AG09319 (cell line): ENCODE results near the gene NCOA7.

Source experiments
- DNase-seq: peaks from one replicate; pipeline ENCODE4 v3.0.0-alpha.2; 2010; ENCODE audit warnings: low read depth; ENCODE audit errors: extremely low read depth
- TF ChIP-seq, protein P1 (sequence below): IDR thresholded peaks from 2 replicates; pipeline ENCODE4 v1.5.1; 2011; ENCODE audit warnings: low read depth, mild to moderate bottlenecking, inconsistent platforms, low read length, moderate library complexity

NCOA7 gene

DNA sequence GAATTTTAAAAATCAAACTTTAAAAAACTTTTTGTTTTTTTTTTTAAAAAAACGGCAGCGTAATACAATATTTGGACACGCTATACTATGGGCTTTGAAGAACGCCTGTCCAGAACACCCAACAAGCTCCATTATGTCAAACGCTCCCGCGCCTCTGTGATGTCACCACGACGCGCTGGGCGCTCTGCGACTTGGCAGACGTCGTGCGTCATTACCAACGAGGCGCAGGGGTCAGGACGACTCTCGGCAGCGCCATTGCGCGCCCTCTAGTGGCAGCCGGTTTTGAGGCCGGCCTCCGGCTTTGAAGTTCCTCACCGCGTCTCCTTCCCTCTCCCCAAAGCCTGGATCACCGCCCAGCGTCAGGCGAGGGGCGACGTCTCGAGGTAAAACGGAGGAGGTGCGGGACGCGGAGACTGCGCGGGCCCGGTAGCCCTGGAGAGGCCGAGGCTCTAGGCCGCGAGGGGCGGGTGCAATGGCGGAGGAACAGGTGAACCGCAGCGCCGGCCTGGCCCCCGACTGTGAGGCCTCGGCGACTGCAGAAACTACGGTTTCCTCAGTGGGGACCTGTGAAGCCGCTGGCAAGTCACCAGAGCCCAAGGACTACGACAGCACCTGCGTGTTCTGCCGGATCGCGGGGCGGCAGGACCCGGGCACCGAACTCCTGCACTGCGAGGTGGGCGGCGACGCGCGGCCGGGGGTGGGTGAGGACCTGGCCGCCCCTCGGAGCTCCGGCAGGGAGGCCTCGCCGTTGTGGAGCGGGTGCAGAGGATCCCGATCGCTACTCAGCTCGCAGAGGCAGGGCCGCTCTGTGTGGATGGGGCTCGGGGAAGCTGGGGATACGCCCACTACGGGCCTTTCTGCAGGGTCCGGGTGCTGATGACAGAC is 166.0 kb downstream of the NCOA7 start, which contains the start of gene HINT3:
TSS of gene HINT3 (plus strand) at position 265 of the 885 bp plus-strand sequence. CDS start at position 473, 208 bp downstream.
- TF ChIP-seq, protein P1, sequence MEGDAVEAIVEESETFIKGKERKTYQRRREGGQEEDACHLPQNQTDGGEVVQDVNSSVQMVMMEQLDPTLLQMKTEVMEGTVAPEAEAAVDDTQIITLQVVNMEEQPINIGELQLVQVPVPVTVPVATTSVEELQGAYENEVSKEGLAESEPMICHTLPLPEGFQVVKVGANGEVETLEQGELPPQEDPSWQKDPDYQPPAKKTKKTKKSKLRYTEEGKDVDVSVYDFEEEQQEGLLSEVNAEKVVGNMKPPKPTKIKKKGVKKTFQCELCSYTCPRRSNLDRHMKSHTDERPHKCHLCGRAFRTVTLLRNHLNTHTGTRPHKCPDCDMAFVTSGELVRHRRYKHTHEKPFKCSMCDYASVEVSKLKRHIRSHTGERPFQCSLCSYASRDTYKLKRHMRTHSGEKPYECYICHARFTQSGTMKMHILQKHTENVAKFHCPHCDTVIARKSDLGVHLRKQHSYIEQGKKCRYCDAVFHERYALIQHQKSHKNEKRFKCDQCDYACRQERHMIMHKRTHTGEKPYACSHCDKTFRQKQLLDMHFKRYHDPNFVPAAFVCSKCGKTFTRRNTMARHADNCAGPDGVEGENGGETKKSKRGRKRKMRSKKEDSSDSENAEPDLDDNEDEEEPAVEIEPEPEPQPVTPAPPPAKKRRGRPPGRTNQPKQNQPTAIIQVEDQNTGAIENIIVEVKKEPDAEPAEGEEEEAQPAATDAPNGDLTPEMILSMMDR: peak; percentile 92
- peak; percentile 91 for DNase-seq

DNA sequence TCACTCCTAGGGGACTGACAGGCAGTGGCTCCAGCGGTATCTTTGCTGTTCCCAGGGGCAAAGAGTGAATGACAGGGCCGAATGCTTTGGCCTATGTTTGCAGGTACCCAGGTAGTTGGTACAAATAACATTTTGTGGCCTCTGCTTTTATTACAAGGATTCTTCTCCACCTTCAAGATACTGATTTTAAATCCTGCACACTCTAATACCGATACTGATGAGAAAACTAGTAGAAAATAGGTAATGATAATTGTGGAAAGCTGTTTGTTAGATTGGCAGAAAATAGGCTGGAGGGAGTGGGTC is 166.6 kb downstream of the NCOA7 start:
- TF ChIP-seq, protein P1: no peak
- no peak for DNase-seq

DNA sequence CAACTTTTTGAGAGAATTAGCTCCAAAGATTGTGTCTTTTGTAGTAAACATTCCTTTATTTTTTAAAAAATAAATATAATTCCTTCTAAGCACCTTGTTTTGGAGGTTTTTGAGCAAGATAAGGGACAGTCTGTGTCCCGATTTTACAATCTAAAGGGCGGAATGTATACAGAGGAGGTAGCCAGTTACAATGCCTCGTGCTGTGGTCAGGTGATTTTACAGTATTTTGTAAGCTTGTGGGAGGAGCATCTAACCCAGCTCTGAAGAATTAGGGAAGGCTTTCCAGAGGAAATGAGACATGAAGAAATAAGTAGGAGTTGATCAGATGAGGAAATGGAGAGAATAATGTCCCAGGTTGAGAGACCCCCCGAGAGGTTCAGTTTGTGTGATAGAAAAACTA is 167.1 kb downstream of the NCOA7 start:
- DNase-seq: no peak
- TF ChIP-seq, protein P1: no peak

DNA sequence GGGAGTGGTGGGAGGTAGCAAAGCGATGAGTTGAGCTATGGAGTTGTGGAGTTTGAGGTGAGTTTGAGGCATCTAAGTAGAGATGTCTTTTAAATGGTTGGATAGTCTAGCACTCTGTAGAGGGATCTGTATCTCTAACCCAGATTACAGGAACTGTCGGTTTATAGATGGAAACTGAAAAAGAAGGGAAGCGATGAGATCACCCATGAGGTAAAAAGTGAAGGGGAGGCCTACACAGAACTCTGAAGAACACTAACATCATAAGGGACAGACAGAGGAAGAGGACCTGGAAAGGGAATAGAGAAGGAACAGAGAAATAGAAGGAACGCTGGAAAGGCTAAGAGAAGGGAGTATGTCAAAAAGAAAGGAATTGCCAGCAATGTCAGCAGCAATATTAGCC is 168.3 kb downstream of the NCOA7 start:
- TF ChIP-seq, protein P1: no peak
- DNase-seq: no peak

DNA sequence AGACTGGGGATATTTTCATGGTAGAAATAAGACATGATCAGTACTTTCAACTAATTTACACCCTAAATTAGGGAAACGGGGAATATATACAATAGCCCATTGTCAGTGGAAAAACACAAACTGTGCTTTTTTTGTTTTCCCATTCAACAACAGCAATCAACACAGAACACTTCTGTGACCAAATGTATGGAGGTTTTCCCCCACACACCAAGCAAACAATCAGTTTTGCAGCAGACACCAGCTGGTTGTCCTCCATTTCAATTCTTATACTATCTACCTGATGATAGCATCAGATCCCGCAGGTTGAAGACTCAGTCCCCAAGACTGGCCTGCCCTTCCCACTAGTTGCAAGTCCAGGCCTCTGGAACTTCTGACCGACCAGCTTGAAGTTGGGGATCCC is 170.4 kb downstream of the NCOA7 start:
- TF ChIP-seq, protein P1: no peak
- DNase-seq: no peak

DNA sequence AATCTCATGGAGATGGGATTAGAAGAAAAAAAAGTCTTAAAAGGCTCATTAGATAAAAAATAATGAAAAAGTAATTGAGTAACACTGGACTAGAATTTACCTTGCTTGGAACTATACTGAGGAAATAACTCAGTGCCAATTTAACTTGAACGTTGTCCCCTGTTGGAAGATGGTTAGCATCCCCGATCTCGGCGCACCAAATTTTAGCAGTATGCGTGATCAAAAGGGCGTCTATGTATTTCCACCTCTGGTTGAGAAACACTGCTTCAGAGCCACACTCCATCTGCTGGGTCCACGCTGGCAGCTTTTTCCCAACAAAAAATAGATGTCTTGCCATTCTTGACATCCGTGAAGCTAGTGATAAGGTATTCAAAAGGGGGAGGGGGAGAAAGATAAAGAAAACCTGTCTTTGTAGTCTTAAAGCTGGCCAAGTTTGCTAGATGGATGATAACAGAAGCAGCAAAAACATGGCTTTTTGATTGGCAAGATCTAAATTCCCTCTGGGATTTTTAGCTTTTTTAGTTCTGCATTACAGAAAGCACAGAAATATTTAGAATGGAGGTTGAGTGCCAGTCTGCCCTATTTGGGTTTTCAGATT is 172.2 kb downstream of the NCOA7 start:
- TF ChIP-seq, protein P1: no peak
- DNase-seq: no peak

DNA sequence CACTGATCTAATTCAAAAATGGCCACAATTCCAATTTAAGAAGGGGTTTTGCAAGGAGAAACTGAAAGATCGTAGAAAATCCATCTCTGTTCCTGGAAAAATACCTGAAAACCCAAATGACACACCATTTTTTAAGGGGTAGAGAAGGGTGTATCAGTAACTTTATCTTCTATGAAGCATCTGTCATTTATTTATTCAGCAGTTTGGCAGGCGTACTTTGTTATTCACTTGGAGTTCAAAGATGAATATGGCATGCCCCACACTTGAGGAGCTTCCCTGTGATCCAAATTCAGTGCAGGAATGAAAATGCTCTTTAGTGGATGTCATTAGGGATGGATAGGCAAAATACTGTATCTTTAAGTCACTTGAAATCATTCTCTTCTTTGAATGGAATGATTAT is 173.1 kb downstream of the NCOA7 start:
- DNase-seq: no peak
- TF ChIP-seq, protein P1: no peak
